ENCODE results near the gene MAD2L1BP.
"Not testable (repeated sequence)": the region's sequence is repeated elsewhere in the genome, so short reads cannot be mapped to it uniquely, and the experiment has no call there.

The MAD2L1BP gene, protein sequence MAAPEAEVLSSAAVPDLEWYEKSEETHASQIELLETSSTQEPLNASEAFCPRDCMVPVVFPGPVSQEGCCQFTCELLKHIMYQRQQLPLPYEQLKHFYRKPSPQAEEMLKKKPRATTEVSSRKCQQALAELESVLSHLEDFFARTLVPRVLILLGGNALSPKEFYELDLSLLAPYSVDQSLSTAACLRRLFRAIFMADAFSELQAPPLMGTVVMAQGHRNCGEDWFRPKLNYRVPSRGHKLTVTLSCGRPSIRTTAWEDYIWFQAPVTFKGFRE

DNA sequence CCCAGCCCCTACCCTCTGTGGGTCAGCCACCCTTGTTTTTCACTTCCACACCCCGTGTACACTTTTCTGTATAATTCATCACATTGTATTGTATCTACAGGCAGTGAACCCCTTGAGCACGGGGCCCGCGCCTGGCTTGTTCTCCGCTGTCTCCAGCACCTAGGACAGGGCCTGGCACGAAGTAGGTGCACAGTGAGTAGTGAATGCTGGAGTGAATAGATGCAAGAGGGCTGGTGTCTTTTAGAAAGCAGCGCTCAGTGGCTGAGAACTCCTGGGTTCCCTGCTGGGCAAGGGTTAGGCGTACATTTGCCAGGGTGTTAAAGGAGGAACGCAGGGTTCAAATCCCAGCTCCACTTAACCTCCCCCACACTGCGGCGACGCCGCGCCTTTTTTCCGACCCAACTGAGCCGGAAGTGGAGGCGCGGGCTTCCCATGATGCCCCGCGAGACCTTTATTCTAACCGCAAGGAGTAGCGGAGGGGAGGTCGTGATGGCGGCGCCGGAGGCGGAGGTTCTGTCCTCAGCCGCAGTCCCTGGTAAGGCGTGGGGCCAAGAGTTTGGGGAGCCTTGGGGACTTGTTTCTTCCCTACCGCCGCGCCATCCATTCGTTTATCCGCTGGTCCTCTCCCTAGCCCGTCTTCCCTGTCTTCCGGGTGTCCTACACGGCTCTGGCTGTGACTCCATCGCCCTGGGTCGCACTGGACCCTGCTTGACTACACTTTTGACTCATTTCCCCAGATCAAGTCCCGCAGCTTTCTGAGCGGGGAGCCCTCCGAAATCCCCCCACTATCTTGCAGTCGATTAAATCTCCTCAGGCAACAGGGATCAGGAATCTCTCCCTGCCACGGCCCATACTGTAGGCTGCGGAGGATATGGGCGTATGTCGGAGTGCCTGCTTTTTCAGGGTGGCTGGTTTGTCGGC lies at the start of gene MAD2L1BP:
Gene MAD2L1BP, plus strand, starts transcription at position 454 of the 921 bp plus-strand sequence. Its CDS starts 36 bp downstream, at position 490.
- peak; percentile 90 for DNase-seq

GRCh38 chr6:43588194-43588593 lies 47.4 kb upstream of the MAD2L1BP start:
- no peak for DNase-seq

- not testable (repeated sequence) for DNase-seq
Observed at GRCh38 chr6:43589564-43589963, 46.1 kb upstream of the MAD2L1BP start.

DNA sequence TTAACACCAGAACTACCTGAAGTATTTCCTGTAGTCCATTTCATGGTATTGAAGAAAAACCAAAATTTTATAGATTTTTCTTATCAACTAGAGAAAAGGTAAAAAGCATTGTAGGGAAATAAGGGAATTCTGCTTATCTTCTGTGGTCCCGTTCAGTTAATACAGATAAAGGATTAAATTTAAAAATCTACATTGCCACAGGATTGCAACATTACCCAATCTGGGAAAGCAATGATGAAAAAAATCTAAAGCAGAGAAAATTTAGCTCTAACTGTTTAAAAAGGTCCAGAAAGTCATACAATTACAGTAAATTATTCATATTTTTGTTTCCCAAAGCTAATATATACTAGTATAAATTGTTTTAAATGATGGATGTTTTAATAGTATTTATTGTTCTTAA lies 41.7 kb upstream of the MAD2L1BP start:
- no peak for DNase-seq

DNA sequence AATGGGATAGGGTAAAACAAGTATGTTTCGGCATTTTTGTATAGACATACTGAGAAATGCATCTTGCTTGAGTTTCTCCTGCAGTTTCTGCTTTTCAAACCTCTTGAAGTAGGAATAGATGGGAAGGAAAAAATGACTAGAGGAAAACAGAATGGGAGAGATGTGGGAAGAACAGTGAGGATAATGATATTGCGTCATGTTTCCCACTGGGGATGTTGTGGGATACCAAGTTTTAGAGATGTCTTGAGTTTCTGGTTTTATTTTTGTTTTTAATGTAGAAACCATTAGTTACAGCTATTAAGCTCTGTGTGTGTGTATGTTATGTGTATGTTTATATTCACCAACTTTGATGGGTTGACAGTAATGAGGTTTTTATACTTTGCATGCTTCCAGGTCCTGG lies 35.0 kb upstream of the MAD2L1BP start:
- DNase-seq: no peak

DNA sequence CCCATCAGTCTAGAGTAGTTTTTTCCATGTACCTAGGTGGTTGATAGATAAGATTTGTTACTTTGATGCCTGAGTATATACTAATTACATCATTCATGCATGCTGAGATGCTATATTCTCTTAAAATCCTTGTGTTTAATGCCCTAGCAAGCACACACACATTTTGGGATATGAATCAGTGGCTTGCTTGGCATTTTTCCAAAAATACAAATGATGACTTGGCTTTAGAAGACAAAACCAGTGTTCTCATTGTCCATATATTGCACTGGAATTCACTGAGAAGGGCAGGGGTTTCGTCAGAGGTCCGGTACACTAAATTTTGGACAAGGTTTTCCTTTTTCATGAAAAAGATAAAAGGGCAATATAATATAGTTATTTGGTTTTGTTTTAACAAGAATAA lies 31.5 kb upstream of the MAD2L1BP start:
- DNase-seq: no peak

DNA sequence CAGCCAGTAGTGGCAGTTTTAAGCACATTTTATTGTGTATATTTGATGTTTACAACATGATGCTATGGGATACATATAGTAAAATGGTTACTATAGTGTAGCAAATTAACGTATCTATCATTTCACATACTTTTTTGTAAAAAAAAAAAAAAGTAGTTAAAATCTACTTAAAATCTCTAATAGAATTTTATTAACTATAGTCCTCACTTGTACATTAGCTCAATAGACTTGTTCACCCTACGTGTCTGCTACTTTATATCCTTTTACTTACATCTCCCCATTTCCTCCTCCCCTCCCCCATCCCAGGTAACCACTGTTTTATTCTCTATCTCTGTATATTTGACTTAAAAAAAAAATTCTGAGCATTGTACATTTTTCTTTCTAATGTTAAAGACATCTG lies 29.6 kb upstream of the MAD2L1BP start:
- no peak for DNase-seq

DNA sequence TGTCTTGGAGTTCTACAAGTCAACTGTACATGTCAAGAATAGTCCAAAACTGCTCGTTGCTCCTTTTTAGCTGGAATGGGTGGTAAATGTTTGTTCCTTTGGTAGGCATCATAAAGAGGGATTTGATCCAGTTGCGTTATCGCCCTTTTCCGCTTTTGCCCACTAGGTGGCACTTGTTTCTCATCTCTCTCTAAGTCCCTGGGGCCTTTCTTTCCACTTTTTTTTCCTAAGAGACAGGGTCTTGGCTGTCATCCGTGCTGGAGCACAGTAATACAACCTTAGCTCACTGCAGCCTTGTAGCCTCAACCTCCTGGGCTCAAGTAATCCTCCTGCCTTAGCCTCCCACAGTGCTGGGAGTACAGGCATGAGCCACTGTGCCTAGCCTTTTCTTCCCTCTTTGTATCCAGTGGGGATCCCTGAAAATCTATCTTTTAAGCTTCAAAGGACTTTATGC lies 27.3 kb upstream of the MAD2L1BP start:
- DNase-seq: peak; percentile 64

- no peak for DNase-seq
Observed at GRCh38 chr6:43608807-43609206, 26.8 kb upstream of the MAD2L1BP start.

DNA sequence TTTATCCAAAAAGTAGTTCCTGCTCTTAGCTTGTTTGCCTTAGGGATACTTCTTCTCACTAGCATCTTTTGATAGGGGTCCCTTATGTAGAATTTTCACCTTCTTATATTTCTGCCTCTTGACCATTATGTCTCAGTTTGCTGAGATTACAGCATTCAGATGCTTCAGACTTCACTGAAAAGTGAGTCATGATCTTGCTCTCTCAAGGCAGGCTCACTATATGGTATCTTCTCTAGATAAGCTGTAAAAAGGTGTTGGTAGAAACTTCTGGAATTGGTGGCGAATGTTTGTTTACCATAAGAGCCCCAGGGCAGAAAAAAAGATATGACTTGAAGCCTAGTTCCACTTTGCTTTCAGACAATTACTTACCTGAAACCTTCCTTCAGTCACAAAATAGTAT lies 26.2 kb upstream of the MAD2L1BP start:
- no peak for DNase-seq

- DNase-seq: no peak
Observed at GRCh38 chr6:43610431-43610830, 25.2 kb upstream of the MAD2L1BP start.

DNA sequence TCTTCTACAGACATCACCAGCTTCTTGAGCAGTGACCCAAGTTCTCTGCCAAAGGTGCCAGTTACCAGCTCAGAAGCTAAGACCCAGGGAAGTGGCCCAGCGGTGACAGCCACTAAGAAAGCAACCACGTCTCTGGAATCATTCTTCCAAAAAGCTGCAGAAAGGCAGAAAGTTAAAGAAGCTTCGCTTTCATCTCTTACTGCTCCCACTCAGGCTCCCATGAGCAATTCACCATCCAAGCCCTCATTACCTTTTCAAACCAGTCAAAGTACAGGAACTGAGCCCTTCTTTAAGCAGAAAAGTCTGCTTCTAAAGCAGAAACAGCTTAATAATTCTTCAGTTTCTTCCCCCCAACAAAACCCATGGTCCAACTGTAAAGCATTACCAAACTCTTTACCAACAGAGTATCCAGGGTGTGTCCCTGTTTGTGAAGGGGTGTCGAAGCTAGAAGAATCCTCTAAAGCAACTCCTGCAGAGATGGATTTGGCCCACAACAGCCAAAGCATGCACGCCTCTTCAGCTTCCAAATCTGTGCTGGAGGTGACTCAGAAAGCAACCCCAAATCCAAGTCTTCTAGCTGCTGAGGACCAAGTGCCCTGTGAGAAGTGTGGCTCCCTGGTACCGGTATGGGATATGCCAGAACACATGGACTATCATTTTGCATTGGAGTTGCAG lies 21.8 kb upstream of the MAD2L1BP start:
- no peak for DNase-seq

- DNase-seq: no peak
Observed at GRCh38 chr6:43614396-43614730, 21.3 kb upstream of the MAD2L1BP start.

DNA sequence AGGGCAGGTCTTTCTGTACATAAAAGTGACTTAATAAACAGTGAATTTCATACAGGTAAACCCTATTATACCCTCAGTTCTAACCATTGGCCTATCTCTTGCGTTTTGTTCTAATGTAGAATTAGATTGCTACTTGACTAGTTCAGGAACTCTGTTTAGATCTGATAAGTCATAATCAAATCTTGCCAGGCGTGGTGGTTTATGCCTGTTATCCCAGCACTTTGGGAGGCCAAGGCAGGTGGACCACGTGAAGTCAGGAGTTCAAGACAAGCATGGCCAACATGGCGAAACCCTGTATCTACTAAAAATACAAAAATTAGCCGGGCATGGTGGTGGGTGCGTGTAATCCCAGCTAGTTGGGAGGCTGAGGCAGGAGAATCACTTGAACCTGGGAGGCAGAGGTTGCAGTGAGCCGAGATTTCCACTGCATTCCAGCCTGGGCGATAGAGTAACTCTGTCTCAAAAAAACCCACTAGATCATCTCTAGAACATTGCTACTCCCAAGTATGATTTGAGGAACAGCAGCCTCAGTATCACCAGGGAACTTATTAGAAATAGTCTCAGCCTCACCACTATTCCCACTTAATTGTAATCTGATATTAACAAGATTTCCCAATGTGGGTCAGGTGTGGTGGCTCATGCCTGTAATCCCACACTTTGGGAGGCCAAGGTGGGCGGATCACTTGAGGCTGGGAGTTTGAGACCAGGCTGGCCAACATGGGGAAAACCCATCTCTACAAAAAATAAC lies 18.7 kb upstream of the MAD2L1BP start:
- DNase-seq: no peak

DNA sequence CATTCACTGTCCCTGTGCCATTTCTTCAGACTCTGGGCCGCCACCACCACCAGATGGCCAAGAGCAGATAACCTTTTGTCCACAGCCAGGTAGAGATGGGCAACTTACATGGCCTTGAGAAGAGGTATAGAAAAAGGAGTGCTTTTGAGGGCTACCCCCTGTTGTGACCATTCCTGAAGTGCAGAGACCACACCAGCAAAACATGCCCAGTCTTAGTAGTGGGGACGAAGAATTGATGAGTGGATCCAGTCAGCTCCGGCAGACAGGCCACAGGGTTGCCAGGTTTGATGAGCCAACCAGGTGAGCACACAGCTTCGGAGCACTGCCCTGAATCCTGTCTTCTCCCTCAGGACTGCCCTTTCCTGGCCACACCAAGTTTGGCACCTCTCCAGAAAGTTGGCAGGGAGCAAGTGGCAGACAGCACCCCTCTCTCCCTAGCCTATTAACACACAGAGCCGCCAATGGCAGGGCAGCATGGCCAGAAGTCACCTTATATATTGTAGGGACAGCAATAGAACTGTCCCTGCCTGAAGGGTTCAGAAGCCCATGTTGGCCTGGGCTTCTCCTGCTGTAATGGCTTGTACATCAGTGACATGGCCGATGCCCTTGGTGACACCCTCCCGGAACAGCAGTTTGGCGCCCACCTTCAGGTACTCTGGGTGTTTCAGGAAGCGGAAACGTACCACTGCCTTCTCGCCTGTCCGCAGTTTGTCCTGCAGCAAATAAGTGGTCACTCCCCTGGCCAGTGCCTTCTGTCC lies 14.4 kb upstream of the MAD2L1BP start:
- DNase-seq: no peak

- no peak for DNase-seq
Observed at GRCh38 chr6:43621836-43622180, 13.8 kb upstream of the MAD2L1BP start.

DNA sequence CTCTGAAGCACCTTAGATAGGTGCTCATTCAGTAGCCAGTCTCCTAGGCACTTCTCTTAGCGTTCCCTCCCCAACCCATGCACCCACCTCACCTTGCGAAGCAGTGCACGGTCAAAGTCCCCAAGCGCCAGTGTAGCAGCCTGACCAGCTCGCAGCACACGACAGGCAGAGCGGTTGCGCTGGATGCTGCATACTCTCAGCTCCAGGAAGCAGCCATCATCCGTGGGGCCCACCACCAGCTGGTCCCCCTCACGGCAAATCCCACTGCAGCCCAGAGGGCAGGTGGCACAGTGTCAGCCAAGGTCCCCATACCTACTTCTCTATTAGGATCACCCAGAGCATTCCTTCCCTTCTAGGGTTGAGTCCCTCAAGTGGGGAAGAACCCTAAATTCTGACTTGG lies 13.1 kb upstream of the MAD2L1BP start:
- DNase-seq: no peak

- no peak for DNase-seq
Observed at GRCh38 chr6:43623880-43624785, 11.5 kb upstream of the MAD2L1BP start.

- DNase-seq: no peak
Observed at GRCh38 chr6:43624786-43625288, 10.8 kb upstream of the MAD2L1BP start.

- DNase-seq: no peak
Observed at GRCh38 chr6:43625393-43625992, 10.1 kb upstream of the MAD2L1BP start.

All from activated naive CD4-positive, alpha-beta T cell treated with Interleukin-2 at 50 U/mL for 16 hours (primary cell).